DMS79 (cell line): Measurements from ENCODE around the gene CFAP300.
A peak's percentile ranks its signal among the peaks of the same experiment; 100 is the strongest.

Experiments used
- DNase-seq: peaks from one replicate; lab custom pipeline; 2025; lab: John Stamatoyannopoulos, UW

The CFAP300 gene

GRCh38 chr11:102047305-102047924, at the start of gene CFAP300:
TSS of gene CFAP300 (plus strand) at chr11:102047437. CDS start at chr11:102047471, 34 bp downstream.
- DNase-seq: peak; percentile 7

GRCh38 chr11:102001657-102002338, 45.4 kb upstream of the CFAP300 start:
- no peak for DNase-seq

- no peak for DNase-seq
Observed at GRCh38 chr11:102004220-102004619, 43.0 kb upstream of the CFAP300 start.

- no peak for DNase-seq
Observed at GRCh38 chr11:102005306-102005705, 41.9 kb upstream of the CFAP300 start.

GRCh38 chr11:102006835-102007566, 40.2 kb upstream of the CFAP300 start:
- DNase-seq: no peak

DNA sequence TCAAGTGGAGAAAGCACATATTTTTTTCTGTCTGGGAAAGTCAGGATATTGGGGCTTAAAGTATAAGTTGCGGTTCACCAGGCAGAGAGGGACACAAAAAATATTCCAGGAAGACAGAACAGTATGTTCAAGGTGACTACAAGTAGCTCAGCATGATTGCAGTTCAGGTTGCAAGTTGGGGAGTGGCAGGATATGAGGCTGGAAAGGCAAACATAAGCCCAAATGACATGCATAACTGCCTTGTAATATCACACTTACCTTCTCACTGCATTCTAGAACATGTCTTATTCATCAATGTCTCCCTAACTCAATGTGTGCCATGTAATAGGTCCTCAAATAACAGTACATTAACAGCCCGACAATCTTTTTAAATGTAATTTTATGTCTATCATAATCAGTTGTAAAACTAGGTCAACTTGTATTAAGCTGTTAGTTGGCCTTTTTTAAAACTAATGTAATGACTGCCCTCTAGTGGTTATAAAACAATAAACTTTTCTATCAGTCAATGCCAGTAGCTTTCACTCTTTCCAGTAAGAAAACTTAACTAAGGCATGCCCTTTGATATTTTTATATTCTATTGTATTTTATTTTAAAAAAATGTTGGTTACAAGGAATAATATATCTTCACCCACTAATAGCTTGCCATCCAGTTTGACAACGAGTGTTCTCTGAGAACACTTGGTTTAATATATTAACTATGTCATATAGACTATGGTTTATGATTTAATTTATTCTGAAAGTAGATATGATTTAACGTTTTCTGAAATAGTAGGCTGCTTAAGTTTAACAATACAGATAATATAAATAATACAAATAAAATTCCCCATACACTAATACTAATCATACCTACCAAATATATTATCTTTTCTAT, 39.4 kb upstream of the CFAP300 start:
- no peak for DNase-seq

- no peak for DNase-seq
Observed at GRCh38 chr11:102010776-102011494, 36.3 kb upstream of the CFAP300 start.

- DNase-seq: no peak
Observed at GRCh38 chr11:102012946-102013345, 34.3 kb upstream of the CFAP300 start.

DNA sequence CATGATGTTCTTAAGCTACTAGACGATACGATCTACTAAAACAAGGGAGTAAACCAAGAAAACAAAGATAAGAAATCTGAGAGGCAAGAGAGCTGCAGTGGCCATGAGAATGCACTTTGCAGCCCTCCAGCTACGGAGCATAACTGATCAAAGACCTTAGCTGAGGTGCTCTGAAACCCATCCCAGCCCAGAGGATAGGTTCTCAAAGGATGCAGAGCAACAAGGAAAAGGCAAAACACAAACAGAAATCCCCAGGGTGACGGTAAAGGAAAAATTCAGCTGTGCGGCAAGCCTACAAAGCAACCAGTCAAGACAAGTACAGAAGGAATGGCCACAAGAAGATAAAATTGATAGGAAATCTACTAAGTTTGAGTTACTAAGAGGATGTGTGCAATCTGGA, 32.5 kb upstream of the CFAP300 start:
- no peak for DNase-seq

DNA sequence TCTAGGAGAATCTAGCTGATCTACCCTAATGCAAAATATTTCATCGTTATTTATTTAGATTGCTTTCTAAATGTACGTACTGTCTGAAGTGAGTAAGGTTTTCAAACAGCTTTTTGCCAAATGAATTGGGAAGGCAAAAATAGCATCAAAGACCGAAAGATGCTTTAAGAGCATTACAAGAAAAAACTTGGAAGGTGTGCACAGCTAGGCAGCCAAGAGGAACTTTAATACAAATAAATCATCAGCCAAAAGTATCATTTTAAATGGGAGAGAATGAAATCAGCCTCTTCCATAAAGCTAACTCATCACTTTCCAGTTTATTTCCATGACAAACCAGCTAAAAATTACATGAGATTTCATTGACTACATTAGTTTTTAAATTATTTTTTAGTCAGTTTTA, 30.2 kb upstream of the CFAP300 start:
- DNase-seq: no peak

DNA sequence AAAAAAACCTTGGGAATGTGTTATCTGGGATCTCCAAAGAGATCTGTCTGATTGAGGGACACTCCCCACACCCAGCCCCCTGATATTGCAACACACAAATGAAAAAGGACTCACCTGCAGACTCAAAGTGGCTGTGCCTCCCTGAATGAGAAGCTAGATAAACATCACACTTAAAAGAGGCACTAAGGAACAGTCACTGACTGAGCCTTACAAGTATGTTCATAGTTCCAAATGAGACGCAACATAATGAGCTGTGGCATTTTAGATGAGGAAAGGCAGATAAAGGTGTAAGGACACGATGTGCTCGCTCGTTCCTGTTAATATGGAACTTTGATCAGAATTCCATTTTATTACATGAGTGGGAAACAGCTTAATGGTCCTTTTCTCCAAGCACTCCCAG, 21.0 kb upstream of the CFAP300 start:
- no peak for DNase-seq

DNA sequence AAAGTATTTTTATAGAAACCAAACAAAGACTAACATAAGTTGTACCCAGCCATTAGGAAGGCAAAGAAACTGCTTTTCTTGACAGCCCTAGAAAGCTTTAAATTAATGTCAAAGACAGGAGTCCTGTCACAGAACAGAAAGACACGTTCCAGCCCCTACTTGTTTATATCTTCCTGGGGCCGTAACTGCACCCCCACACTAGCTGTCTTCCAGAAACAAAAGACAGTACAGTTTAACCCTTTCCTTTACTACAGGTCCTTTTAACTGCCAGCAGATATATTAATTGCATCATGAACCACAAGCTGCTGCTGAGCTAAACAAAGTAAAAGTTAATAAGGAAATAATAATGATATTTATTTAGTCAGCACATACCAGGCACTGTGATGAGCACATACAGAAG, 20.3 kb upstream of the CFAP300 start:
- no peak for DNase-seq

GRCh38 chr11:102036757-102037156, 10.5 kb upstream of the CFAP300 start:
- no peak for DNase-seq

- no peak for DNase-seq
Observed at GRCh38 chr11:102046841-102047240, 396 bp upstream of the CFAP300 start.

DNA sequence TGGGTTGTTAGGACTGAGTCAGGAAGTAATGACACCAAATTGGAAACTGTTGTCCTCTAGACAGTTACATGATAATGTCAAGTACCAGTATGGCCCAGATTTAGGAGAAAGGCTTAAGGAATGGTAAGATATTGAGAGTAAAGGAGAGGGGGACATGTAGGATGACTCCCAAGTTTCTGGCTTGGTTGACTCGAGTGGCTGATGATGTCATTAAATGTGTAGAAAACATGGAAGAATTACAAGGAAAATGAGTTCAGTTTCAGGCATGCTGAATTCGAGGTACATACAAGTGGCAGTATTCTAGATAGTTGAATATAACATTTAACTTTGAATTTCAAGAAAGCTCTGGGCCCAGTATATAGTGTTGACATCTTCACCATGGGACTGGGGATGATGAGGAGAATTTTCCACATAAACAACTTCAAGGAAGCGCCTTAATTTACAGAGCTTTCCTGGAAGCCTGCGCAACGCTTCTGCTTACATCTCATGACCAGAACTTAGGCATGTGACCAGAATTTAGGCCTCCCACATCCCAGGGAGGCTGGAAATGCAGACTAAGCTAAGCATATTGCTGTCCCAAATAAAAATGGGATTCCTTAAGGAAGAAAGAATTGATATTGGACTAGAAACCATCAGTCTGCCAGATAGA, 3.8 kb downstream of the CFAP300 start:
- no peak for DNase-seq

DNA sequence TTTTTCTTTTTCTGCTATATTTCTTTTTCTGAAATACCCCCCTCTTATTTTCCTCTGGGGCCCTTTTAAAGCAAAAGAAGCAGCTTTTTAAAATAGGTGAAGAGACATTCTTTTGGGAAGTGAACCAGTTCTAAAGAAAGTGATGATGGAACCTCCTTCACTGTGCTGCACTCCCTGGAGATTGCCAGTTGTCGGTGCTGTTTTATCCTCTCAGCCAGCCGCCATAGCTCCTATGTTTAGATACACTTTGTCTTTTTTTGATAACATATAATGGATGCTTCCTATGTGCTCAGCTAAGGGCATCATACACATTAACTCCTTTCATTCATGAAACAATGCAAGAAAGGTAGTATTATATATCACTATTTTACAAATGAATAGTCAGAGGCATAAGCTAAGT, 14.0 kb downstream of the CFAP300 start:
- DNase-seq: no peak

DNA sequence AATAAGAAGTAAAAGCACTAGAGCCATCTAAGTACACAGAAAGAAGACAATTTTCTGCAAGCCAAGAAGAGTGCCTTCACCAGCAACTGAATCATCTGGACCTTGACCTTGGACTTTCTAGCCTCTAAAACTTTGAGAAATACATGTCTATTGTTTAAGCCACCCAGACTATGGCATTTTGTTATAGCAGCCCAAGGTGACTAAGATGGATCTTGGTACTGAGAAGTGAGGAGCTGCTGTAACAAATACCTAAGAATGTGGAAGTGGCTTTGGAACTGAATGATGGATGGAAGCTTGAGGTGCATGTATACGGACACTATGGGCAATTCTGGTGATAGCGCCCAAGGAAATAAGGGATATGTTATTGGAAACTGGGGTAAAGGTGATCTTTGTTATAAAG, 14.9 kb downstream of the CFAP300 start:
- no peak for DNase-seq

- DNase-seq: no peak
Observed at GRCh38 chr11:102064316-102064715, 17.1 kb downstream of the CFAP300 start.

GRCh38 chr11:102070766-102071165, 23.5 kb downstream of the CFAP300 start:
- DNase-seq: no peak

- no peak for DNase-seq
Observed at GRCh38 chr11:102071497-102072472, 24.5 kb downstream of the CFAP300 start.
